Keratinocyte (primary cell): ENCODE data around the gene GPR146. TPM values are rescaled to one million over a fixed set of nuclear protein-coding genes. Genes with fewer than 3 reads are reported as not detected.

Source experiments
- DNase-seq: peaks from one replicate; pipeline ENCODE4 v3.0.0-alpha.2; 2011; ENCODE audit warnings: low read depth, missing footprints, low spot score
- FAIRE-seq: peaks from 2 replicates; lab custom pipeline; 2011; peaks lifted over from hg19 to GRCh38; lab: Jason Lieb, UNC
- H2AFZ ChIP-seq: 2 replicates; pipeline ENCODE4 v1.6.0; 2012; ENCODE audit warnings: low read length, control low read depth, inconsistent platforms; ENCODE audit not compliant: control insufficient read depth
- H3K27ac ChIP-seq: 2 replicates; pipeline ENCODE4 v1.5.1; 2011; ENCODE audit warnings: low read length; ENCODE audit not compliant: control insufficient read depth, insufficient read depth
- H3K27me3 ChIP-seq: 3 replicates; pipeline ENCODE4 v1.6.0; 2011; ENCODE audit warnings: low read length; ENCODE audit not compliant: control insufficient read depth, insufficient read depth; ENCODE audit errors: extremely low read depth
- H3K36me3 ChIP-seq, 2 experiments: 2 replicates in 1 of 2; 3 replicates in 1 of 2; pipeline ENCODE4 v1.5.1; 2011; ENCODE audit warnings: low read length in 2 of 2, mild to moderate bottlenecking in 1 of 2; ENCODE audit not compliant: control insufficient read depth in 2 of 2, insufficient read depth in 2 of 2; ENCODE audit errors: extremely low read depth in 1 of 2
- H3K4me1 ChIP-seq: 3 replicates; pipeline ENCODE4 v1.5.1; 2011; ENCODE audit warnings: low read length; ENCODE audit not compliant: control insufficient read depth, insufficient read depth; ENCODE audit errors: extremely low read depth
- H3K4me2 ChIP-seq: 3 replicates; pipeline ENCODE4 v1.6.0; 2011; ENCODE audit warnings: low read depth, low read length; ENCODE audit not compliant: control insufficient read depth, insufficient read depth; ENCODE audit errors: extremely low read depth
- H3K4me3 ChIP-seq, 3 experiments: fragments of 200-600 bp in 1 of 3; sonication (generic) in 1 of 3; 2 replicates in 2 of 3; 3 replicates in 1 of 3; pipeline ENCODE4 v1.5.1; 2011 to 2016; ENCODE audit warnings: low read length in 3 of 3, mild to moderate bottlenecking in 3 of 3, control low read depth in 2 of 3, inconsistent platforms in 1 of 3, low read depth in 1 of 3, mixed read lengths in 1 of 3, mixed run types in 1 of 3, moderate library complexity in 1 of 3; ENCODE audit not compliant: control insufficient read depth in 2 of 3, insufficient read depth in 2 of 3; ENCODE audit errors: extremely low read depth in 1 of 3
- H3K79me2 ChIP-seq: 2 replicates; pipeline ENCODE4 v1.6.0; 2012; ENCODE audit warnings: low read length; ENCODE audit not compliant: control insufficient read depth, insufficient read depth
- H3K9ac ChIP-seq: 3 replicates; pipeline ENCODE4 v1.6.0; 2011; ENCODE audit warnings: low read length; ENCODE audit not compliant: control insufficient read depth, insufficient read depth; ENCODE audit errors: extremely low read depth
- H3K9me1 ChIP-seq: 3 replicates; pipeline ENCODE4 v1.6.0; 2011; ENCODE audit warnings: low read length; ENCODE audit not compliant: control insufficient read depth, insufficient read depth; ENCODE audit errors: extremely low read depth
- H3K9me3 ChIP-seq: 2 replicates; pipeline ENCODE4 v1.5.1; 2012; ENCODE audit warnings: low read depth, low read length; ENCODE audit not compliant: control insufficient read depth
- H4K20me1 ChIP-seq: 3 replicates; pipeline ENCODE4 v1.6.0; 2011; ENCODE audit warnings: low read length; ENCODE audit not compliant: control insufficient read depth, insufficient read depth; ENCODE audit errors: extremely low read depth
- CTCF ChIP-seq, 3 experiments: IDR thresholded peaks in 1 of 3; conservative IDR thresholded peaks in 1 of 3; optimal IDR thresholded peaks in 1 of 3; 2 replicates in 2 of 3; 3 replicates in 1 of 3; pipeline versions ENCODE3 to v1.5.1; 2011; ENCODE audit warnings: low read length in 3 of 3, mild to moderate bottlenecking in 3 of 3, moderate library complexity in 2 of 3, control low read depth in 1 of 3, inconsistent platforms in 1 of 3; ENCODE audit not compliant: insufficient read depth in 2 of 3; ENCODE audit errors: extremely low read depth in 1 of 3
- EZH2 ChIP-seq: IDR thresholded peaks from one replicate; pipeline ENCODE4 v1.6.1; 2012; ENCODE audit warnings: inconsistent platforms, mild to moderate bottlenecking, low read length, moderate library complexity
- dilution Hi-C: fragments of 300-500 bp; cut with MboI; formaldehyde crosslinking; loops from one replicate; pipeline ENCODE4 v1.7.0; 2020; ENCODE audit warnings: low sequenced_read_pairs; ENCODE audit not compliant: extremely low pct_ligation_motif_present
- polyA plus RNA-seq, 5 experiments: library from polyadenylated mRNA; depleted of rRNA in 3 of 5; stranded (reverse) in 3 of 5; stranded (forward) in 1 of 5; unstranded in 1 of 5; fragments of >200 nt; gene quantifications; 1 replicate in 1 of 5; 2 replicates in 3 of 5; 3 replicates in 1 of 5; pipeline versions ENCODE4 v1.2.1 to v1.2.3, GENCODE V29; 2011 to 2012; ENCODE audit warnings: missing spikeins in 2 of 5, low read depth in 1 of 5, low replicate concordance in 1 of 5

GPR146 gene
- polyA plus RNA-seq, 1 donor (not counting 4 experiments of a cell fraction or from before 2014, with no cell fraction given), result 0.13 TPM

DNA sequence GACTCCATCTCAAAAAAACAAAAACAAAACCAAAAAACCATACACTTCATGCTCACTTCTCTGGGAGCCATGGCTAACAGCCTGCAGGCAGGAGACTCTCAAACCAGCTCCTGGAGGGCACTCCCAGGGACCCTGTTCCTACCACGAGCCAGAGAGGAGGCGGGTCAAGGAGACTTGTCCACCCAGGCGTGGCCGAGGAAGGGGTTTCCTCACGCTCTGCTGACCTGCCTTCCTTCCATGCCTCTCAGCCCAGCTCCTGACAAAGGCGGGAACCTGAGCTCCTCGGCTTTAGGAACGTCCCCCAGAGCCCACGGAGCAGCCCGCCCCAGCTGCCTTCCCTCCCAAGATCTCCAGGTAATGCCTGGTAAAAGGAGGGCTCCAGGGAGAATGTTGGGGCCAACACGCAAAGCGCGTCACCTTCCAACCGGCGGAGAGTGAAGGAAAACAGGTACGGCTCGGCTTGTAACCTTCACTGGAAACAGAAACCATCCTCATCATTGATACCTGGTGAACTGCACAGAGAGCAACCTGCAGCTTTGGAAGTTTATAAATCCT lies 9.5 kb downstream of the GPR146 start:
- Histone ChIP-seq H3K4me2 (no peak overlapping the region), H3K36me3 (peaks cover 6 to 7% of the 10 kb centered on the region in 2 experiments), H3K9me3 (no peaks in the 10 kb centered on the region), H3K9ac (no peak overlapping the region), H3K4me3 (no peak overlapping the region), H3K9me1 (no peaks in the 10 kb centered on the region), H4K20me1 (no peaks in the 10 kb centered on the region), H2AFZ (no peak overlapping the region), H3K27me3 (no peaks in the 10 kb centered on the region), H3K27ac (no peak overlapping the region), H3K79me2 (no peaks in the 10 kb centered on the region), H3K4me1 (no peaks in the 10 kb centered on the region)
- no peak for FAIRE-seq
- dilution Hi-C loops, result no loop called here
- TF ChIP-seq CTCF (optimal IDR thresholded peaks at IDR 0.05 in 1 of 3, IDR thresholded peaks at IDR 0.05 in 1 of 3, conservative IDR thresholded peaks at IDR 0.05 in 1 of 3; ENCODE audit: extremely low read depth in 1 of 3, insufficient read depth in 2 of 3, low read length in 3 of 3) (no peak), EZH2 (no peak)
- no peak for DNase-seq

DNA sequence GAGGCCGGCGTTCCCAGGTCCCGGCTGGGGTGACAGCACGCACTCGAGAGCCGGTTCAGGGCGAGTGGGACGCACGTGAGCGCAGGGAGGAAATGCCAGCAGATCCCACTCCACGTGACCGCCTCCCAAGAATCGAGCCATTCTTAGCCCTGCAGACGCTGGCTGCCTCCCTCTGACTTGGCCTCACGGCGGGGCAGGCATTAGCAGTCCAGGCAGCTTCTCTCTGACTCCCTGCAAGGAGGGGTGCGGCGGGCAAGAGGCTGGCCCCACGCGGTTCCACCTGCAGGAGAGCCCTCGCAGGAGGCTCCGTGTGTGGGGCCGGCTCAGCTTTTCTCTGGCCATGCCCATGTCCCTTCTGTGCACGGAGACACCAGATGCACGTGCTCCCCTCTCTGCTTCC lies 10.1 kb downstream of the GPR146 start:
- Histone ChIP-seq H3K9ac (no peak overlapping the region), H3K79me2 (no peaks in the 10 kb centered on the region), H3K27ac (no peak overlapping the region), H3K4me3 (no peak overlapping the region), H3K4me1 (no peaks in the 10 kb centered on the region), H4K20me1 (no peaks in the 10 kb centered on the region), H3K9me1 (no peaks in the 10 kb centered on the region), H3K36me3 (peaks cover 6 to 7% of the 10 kb centered on the region in 2 experiments), H3K27me3 (no peaks in the 10 kb centered on the region), H3K4me2 (no peak overlapping the region), H2AFZ (no peak overlapping the region), H3K9me3 (no peaks in the 10 kb centered on the region)
- FAIRE-seq (no peak), DNase-seq (no peak)
- TF ChIP-seq EZH2, result no peak
- TF ChIP-seq CTCF (optimal IDR thresholded peaks at IDR 0.05 in 1 of 3, IDR thresholded peaks at IDR 0.05 in 1 of 3, conservative IDR thresholded peaks at IDR 0.05 in 1 of 3; ENCODE audit: extremely low read depth in 1 of 3, insufficient read depth in 2 of 3, low read length in 3 of 3), result no peak
- dilution Hi-C loops, result no loop called here
